Adrenal gland (tissue), 12 donors: ENCODE measurements around the gene SPDL1. TPM values are rescaled to one million over a fixed set of nuclear protein-coding genes. Genes with fewer than 3 reads are reported as not detected.

Source experiments
- DNase-seq, 7 donors: peaks; one replicate each; pipeline ENCODE4 v3.0.0-alpha.2; 2019 to 2020
- H3K27ac ChIP-seq, 5 donors: fragments of 200-600 bp; sonication (generic) in 4 of 5; 1 replicate in 3 of 5; 2 replicates in 2 of 5; pipeline versions ENCODE4 v1.5.1 to v1.8.0; 2016 to 2020; ENCODE audit warnings: mild to moderate bottlenecking in 1 of 5
- H3K27me3 ChIP-seq: fragments of 200-600 bp; 2 replicates; pipeline ENCODE4 v1.8.0; 2021
- H3K36me3 ChIP-seq, 2 donors: fragments of 200-600 bp; replicated peaks in 1 of 2; 1 replicate in 1 of 2; 2 replicates in 1 of 2; pipeline versions ENCODE4 v1.5.1 to v1.8.0; 2018 to 2022
- H3K4me1 ChIP-seq, 2 donors: fragments of 200-600 bp; replicated peaks in 1 of 2; 1 replicate in 1 of 2; 2 replicates in 1 of 2; pipeline versions ENCODE4 v1.5.1 to v1.8.0; 2018 to 2021
- H3K4me3 ChIP-seq, 4 donors: fragments of 200-600 bp; sonication (generic) in 3 of 4; one replicate each; pipeline ENCODE4 v1.5.1; 2016 to 2018
- H3K9me3 ChIP-seq, 3 donors: fragments of 200-600 bp; sonication (generic) in 1 of 3; replicated peaks in 1 of 3; 1 replicate in 2 of 3; 2 replicates in 1 of 3; pipeline versions ENCODE4 v1.5.1 to v1.8.0; 2016 to 2021
- POLR2A ChIP-seq, 2 donors: fragments of 450-650 bp; IDR thresholded peaks; one replicate each; pipeline ENCODE4 v1.6.1; 2017; ENCODE audit warnings: antibody characterized with exemption in 2 of 2, mild to moderate bottlenecking in 2 of 2, moderate library complexity in 1 of 2
- WGBS, 4 donors: extraction: QIAGEN DNeasy Blood & Tissue Kit in 2 of 4; methylation state at CpG; one replicate each; pipeline versions ENCODE4 v1.1.5 to v1.1.7; 2013 to 2017; 5-methylcytosine and 5-hydroxymethylcytosine counted together
- intact Hi-C, 2 donors: fragments of 100-400 bp; cut with DNase I; formaldehyde crosslinking; loops; one replicate each; pipeline versions ENCODE4 v1.14.1 to v1.15.0; 2022 to 2023
- polyA plus RNA-seq, 3 donors: library from polyadenylated mRNA; stranded (reverse); fragments of 200-250 nt in 2 of 3; fragments of 350-450 nt in 1 of 3; fragmentation: Illumina TruSeq in 1 of 3; extraction: RNeasy Lipid Tissue Mini Kit (QIAGEN cat#74804) in 1 of 3; gene quantifications; one replicate each; pipeline ENCODE4 v1.2.3, GENCODE V29; 2013 to 2014
- small RNA-seq, 2 donors: library from RNA; depleted of rRNA; stranded (forward); fragments of <200 nt; gene quantifications; one replicate each; pipeline ENCODE3, GENCODE V24; 2016
- total RNA-seq, 9 donors: library from RNA; depleted of rRNA in 4 of 9; stranded (reverse); fragments of >200 nt in 4 of 9; fragments of 120-200 nt in 1 of 9; fragmentation: NEBNext Ultra II Directional in 1 of 9; extraction: Animal tissue kit (Norgen Biotek cat#: 25700) in 1 of 9; gene quantifications; one replicate each; pipeline versions ENCODE4 v1.1.0 to v1.2.4, GENCODE V29; 2013 to 2023
- TF ChIP-seq, protein P1 (sequence below), 6 experiments: fragments of 450-650 bp in 4 of 6; fragments of 200-600 bp in 2 of 6; sonication (generic) in 1 of 6; IDR thresholded peaks; 1 replicate in 5 of 6; 2 replicates in 1 of 6; pipeline versions ENCODE4 v1.5.1 to v1.8.0; 2016 to 2021; ENCODE audit warnings: antibody characterized with exemption in 6 of 6, mild to moderate bottlenecking in 2 of 6, moderate library complexity in 1 of 6
- donor health status: healthy with polysubstance abuse.
- donor health status: Bipolar disorder and iron deficiency.
- donor health status: DM: yes; HTN: yes; CAD: no.
- donor health status: DM: no; HTN: no; CAD: no.
- donor health status: DM: no; HTN: no; CAD: no.
- donor health status: DM: yes; HTN: yes; CAD: no.

The SPDL1 gene
- total and polyA plus RNA-seq, 12 donors = 0.72 to 16.4 (median 6.5) TPM

DNA sequence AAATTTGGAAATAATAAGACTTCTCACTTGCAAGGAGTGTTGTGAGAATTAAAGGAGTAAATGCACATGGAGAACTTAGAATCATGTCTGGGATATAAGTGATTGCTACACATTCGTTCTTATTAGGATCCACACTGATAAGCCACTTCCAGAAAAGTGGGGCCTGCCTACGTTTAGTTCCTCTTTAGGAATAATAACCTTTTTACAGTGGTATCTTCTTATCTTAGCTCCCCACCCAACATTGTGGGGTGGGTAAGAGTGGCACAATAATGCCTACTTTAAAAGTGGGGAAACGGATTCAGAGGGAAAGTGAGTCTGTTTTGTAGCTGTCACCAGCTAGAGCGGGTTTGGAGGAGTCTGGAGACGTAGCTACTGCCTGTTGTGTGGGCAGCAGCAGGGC, 69.5 kb downstream of the SPDL1 start:
- no peaks in the 10 kb centered on the region for H3K36me3 ChIP-seq
- no peak for TF ChIP-seq POLR2A (IDR thresholded peaks at IDR 0.05)
- TF ChIP-seq, protein P1, sequence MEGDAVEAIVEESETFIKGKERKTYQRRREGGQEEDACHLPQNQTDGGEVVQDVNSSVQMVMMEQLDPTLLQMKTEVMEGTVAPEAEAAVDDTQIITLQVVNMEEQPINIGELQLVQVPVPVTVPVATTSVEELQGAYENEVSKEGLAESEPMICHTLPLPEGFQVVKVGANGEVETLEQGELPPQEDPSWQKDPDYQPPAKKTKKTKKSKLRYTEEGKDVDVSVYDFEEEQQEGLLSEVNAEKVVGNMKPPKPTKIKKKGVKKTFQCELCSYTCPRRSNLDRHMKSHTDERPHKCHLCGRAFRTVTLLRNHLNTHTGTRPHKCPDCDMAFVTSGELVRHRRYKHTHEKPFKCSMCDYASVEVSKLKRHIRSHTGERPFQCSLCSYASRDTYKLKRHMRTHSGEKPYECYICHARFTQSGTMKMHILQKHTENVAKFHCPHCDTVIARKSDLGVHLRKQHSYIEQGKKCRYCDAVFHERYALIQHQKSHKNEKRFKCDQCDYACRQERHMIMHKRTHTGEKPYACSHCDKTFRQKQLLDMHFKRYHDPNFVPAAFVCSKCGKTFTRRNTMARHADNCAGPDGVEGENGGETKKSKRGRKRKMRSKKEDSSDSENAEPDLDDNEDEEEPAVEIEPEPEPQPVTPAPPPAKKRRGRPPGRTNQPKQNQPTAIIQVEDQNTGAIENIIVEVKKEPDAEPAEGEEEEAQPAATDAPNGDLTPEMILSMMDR (IDR thresholded peaks at IDR 0.05) = no peak
- no peaks in the 10 kb centered on the region for H3K4me1 ChIP-seq
- no peak overlapping the region for H3K4me3 ChIP-seq
- intact Hi-C loops = no loop called here
- H3K27ac ChIP-seq = no peak overlapping the region
- 78 to 85% (median 83%) methylated on average over 5 of the region's 5 CpGs for WGBS, 4 donors
- no peak for DNase-seq
- H3K27me3 ChIP-seq = no peaks in the 10 kb centered on the region
- no peaks in the 10 kb centered on the region for H3K9me3 ChIP-seq

Small RNAs within 50 kb of the gene (small RNA-seq; reads per million reads assigned to genes)
- gene RNU6-477P = 0 reads per million in 2 donors

Other genes with a start within 250 kb of the SPDL1 start
- gene DOCK2, start 53.5 kb downstream of the SPDL1 start, total RNA-seq = 10 to 100 TPM in 8 of 9 donors, 1 to 10 TPM in 1; 3.9 to 59.5 (median 23.7) TPM
- gene DOCK2, start 53.5 kb downstream of the SPDL1 start, polyA plus RNA-seq = 10 to 100 TPM in 1 of 3 donors, 1 to 10 TPM in 2; 3.3 to 10.9 (median 4.2) TPM